Measurements from ENCODE around the gene GPR137. TPM values are rescaled to one million over a fixed set of nuclear protein-coding genes. Genes with fewer than 3 reads are reported as not detected.

Gene GPR137
- total and polyA plus RNA-seq, 2 experiments from 2014 or later = 16.3 to 32.5 TPM

DNA sequence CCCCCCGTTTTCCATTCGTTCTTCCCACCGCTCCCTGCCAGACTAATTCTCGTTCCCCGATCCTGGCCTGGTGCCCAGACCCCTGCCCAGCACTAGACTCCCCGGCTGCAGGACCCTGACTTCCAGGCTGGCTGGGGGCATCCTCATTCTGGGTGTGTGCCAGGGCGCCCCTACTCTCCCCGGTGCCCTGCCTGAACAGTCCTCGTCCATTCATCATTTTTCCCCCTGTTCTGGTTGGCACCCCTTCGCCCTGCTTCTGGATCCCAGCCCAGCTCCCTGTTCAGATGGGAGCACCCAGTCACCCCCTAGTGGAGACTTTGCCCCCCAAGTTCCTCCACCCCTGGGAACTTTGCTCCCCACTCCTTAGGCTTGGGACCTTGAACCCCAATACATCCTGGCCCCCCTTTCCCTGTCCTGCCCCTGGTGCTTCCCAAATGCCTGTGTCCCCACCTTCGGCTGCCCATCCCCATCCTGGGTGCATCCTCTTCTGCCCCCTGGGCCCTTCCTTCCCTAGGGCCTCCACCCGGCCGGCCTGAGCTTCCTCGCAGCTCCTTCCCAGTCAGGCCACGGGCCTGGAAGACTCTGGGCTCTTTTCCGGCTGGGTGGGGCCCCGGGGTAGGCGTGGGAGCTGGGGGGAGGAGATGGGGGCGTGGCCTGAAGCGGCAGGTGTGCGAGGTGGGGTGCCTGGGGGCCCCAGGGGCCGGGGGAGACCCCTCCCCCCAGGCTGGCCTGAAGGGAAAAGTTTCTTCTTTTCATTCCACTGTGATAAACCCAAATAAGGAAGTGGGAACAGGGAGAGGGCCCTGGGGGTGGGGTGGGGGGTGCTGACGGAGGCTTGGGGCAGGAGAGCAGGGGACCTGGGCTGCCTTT is 33.4 kb upstream of the GPR137 start:
- Histone ChIP-seq H3K27ac (ENCODE audit: low read depth) (peak overlapping the region; percentile 59; the same call in 1 of the 2 replicates), H2AFZ (no peak overlapping the region), H3K9me2 (ENCODE audit: insufficient read depth) (no peaks in the 10 kb centered on the region), H3K79me2 (replicated peaks; ENCODE audit: insufficient read depth) (peaks cover 19% of the 10 kb centered on the region), H3K27me3 (ENCODE audit: insufficient read depth) (no peaks in the 10 kb centered on the region), H3K4me1 (ENCODE audit: insufficient read depth) (peaks cover 32% of the 10 kb centered on the region), H3K4me2 (peak overlapping the region; percentile 98), H3K36me3 (ENCODE audit: insufficient read depth) (0 out of 2 replicates have a peak, but pooled peaks cover 5% of the 10 kb centered on the region), H3F3A (replicated peaks; ENCODE audit: low read depth) (peaks cover 30% of the 10 kb centered on the region), H4K20me1 (replicated peaks; ENCODE audit: insufficient read depth) (no peaks in the 10 kb centered on the region; the same call in none of the 2 replicates), H3K4me3 (peak overlapping the region; percentile 94)
- peaks cover 39% of the 10 kb centered on the region for H3K4me1 Mint-ChIP-seq
- H3K4me3 Mint-ChIP-seq = peak overlapping the region; percentile 92
- TF ChIP-seq, protein P1, sequence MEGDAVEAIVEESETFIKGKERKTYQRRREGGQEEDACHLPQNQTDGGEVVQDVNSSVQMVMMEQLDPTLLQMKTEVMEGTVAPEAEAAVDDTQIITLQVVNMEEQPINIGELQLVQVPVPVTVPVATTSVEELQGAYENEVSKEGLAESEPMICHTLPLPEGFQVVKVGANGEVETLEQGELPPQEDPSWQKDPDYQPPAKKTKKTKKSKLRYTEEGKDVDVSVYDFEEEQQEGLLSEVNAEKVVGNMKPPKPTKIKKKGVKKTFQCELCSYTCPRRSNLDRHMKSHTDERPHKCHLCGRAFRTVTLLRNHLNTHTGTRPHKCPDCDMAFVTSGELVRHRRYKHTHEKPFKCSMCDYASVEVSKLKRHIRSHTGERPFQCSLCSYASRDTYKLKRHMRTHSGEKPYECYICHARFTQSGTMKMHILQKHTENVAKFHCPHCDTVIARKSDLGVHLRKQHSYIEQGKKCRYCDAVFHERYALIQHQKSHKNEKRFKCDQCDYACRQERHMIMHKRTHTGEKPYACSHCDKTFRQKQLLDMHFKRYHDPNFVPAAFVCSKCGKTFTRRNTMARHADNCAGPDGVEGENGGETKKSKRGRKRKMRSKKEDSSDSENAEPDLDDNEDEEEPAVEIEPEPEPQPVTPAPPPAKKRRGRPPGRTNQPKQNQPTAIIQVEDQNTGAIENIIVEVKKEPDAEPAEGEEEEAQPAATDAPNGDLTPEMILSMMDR (conservative IDR thresholded peaks at IDR 0.05; ENCODE audit: low read depth in 2 of 2) = peak; percentile 48 to 52
- no peak for TF ChIP-seq JUNB (IDR thresholded peaks at IDR 0.05; ENCODE audit: unreplicated experiment)
- TF ChIP-seq POLR2AphosphoS5 (IDR thresholded peaks at IDR 0.05; ENCODE audit: low read depth) = peak; percentile 64
- 0 out of 2 replicates have a peak, but pooled peaks have one; percentile 3 for TF ChIP-seq CREB1 (CRISPR knock-in tag; IDR thresholded peaks at IDR 0.05; ENCODE audit: low read depth)
- peaks cover 28% of the 10 kb centered on the region for H3K27me3 Mint-ChIP-seq (ENCODE audit: insufficient read depth, low read depth, poor library complexity)
- no peaks in the 10 kb centered on the region for H3K9me3 Mint-ChIP-seq
- ATAC-seq (peak; percentile 14), DNase-seq (ENCODE audit: low spot score) (peak; percentile 66)
- peak overlapping the region; percentile 69; the same call in 1 of the 2 replicates for H3K27ac Mint-ChIP-seq
- peaks cover 16% of the 10 kb centered on the region for H3K36me3 Mint-ChIP-seq (ENCODE audit: low read depth)

DNA sequence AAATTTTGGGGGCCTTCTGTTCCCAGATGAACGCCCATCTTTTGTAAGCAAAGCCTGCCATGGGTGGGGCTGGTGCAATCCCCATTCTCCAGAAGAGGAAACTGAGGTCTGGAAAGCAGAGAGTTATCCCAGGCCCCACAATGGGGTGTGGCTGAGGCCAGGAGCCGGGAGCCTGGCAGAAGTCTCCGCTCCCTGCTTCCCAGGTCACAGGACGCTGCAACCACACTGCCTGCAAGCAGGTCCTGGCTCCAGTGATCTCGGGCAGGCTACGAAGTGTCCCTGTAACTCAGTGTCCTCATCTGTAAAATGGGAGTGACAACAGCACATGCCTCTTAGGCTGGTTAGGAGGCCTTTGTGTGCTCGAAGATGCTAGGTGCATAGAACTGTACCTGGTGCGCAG is 32.6 kb upstream of the GPR137 start:
- H3K79me2 ChIP-seq (replicated peaks; ENCODE audit: insufficient read depth) = peaks cover 19% of the 10 kb centered on the region
- Mint-ChIP-seq H3K36me3 (ENCODE audit: low read depth) (peaks cover 20% of the 10 kb centered on the region), H3K4me1 (peaks cover 35% of the 10 kb centered on the region), H3K9me3 (no peaks in the 10 kb centered on the region), H3K27ac (no peak overlapping the region), H3K4me3 (peak overlapping the region; percentile 92), H3K27me3 (ENCODE audit: insufficient read depth, low read depth, poor library complexity) (peaks cover 29% of the 10 kb centered on the region)
- no peaks in the 10 kb centered on the region for H3K27me3 ChIP-seq (ENCODE audit: insufficient read depth)
- 0 out of 2 replicates have a peak, but pooled peaks cover 5% of the 10 kb centered on the region for H3K36me3 ChIP-seq (ENCODE audit: insufficient read depth)
- H3F3A ChIP-seq (replicated peaks; ENCODE audit: low read depth) = peaks cover 26% of the 10 kb centered on the region
- no peaks in the 10 kb centered on the region; the same call in none of the 2 replicates for H4K20me1 ChIP-seq (replicated peaks; ENCODE audit: insufficient read depth)
- H3K4me2 ChIP-seq = peak overlapping the region; percentile 98
- TF ChIP-seq, protein P2, sequence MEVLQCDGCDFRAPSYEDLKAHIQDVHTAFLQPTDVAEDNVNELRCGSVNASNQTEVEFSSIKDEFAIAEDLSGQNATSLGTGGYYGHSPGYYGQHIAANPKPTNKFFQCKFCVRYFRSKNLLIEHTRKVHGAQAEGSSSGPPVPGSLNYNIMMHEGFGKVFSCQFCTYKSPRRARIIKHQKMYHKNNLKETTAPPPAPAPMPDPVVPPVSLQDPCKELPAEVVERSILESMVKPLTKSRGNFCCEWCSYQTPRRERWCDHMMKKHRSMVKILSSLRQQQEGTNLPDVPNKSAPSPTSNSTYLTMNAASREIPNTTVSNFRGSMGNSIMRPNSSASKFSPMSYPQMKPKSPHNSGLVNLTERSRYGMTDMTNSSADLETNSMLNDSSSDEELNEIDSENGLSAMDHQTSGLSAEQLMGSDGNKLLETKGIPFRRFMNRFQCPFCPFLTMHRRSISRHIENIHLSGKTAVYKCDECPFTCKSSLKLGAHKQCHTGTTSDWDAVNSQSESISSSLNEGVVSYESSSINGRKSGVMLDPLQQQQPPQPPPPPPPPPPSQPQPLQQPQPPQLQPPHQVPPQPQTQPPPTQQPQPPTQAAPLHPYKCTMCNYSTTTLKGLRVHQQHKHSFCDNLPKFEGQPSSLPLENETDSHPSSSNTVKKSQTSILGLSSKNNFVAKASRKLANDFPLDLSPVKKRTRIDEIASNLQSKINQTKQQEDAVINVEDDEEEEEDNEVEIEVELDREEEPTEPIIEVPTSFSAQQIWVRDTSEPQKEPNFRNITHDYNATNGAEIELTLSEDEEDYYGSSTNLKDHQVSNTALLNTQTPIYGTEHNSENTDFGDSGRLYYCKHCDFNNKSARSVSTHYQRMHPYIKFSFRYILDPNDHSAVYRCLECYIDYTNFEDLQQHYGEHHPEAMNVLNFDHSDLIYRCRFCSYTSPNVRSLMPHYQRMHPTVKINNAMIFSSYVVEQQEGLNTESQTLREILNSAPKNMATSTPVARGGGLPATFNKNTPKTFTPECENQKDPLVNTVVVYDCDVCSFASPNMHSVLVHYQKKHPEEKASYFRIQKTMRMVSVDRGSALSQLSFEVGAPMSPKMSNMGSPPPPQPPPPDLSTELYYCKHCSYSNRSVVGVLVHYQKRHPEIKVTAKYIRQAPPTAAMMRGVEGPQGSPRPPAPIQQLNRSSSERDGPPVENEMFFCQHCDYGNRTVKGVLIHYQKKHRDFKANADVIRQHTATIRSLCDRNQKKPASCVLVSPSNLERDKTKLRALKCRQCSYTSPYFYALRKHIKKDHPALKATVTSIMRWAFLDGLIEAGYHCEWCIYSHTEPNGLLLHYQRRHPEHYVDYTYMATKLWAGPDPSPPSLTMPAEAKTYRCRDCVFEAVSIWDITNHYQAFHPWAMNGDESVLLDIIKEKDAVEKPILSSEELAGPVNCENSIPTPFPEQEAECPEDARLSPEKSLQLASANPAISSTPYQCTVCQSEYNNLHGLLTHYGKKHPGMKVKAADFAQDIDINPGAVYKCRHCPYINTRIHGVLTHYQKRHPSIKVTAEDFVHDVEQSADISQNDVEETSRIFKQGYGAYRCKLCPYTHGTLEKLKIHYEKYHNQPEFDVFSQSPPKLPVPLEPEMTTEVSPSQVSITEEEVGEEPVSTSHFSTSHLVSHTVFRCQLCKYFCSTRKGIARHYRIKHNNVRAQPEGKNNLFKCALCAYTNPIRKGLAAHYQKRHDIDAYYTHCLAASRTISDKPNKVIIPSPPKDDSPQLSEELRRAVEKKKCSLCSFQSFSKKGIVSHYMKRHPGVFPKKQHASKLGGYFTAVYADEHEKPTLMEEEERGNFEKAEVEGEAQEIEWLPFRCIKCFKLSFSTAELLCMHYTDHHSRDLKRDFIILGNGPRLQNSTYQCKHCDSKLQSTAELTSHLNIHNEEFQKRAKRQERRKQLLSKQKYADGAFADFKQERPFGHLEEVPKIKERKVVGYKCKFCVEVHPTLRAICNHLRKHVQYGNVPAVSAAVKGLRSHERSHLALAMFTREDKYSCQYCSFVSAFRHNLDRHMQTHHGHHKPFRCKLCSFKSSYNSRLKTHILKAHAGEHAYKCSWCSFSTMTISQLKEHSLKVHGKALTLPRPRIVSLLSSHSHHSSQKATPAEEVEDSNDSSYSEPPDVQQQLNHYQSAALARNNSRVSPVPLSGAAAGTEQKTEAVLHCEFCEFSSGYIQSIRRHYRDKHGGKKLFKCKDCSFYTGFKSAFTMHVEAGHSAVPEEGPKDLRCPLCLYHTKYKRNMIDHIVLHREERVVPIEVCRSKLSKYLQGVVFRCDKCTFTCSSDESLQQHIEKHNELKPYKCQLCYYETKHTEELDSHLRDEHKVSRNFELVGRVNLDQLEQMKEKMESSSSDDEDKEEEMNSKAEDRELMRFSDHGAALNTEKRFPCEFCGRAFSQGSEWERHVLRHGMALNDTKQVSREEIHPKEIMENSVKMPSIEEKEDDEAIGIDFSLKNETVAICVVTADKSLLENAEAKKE (CRISPR knock-in tag; IDR thresholded peaks at IDR 0.05) = no peak
- peak overlapping the region; percentile 59; the same call in 1 of the 2 replicates for H3K27ac ChIP-seq (ENCODE audit: low read depth)
- ATAC-seq (no peak), DNase-seq (ENCODE audit: low spot score) (no peak)
- H3K9me2 ChIP-seq (ENCODE audit: insufficient read depth) = no peaks in the 10 kb centered on the region
- H2AFZ ChIP-seq = no peak overlapping the region
- H3K4me3 ChIP-seq = peak overlapping the region; percentile 94
- H3K4me1 ChIP-seq (ENCODE audit: insufficient read depth) = peaks cover 28% of the 10 kb centered on the region

Data from GM23338 (cell line).